ENCODE data around the gene C19orf85. TPM values are rescaled to one million over a fixed set of nuclear protein-coding genes. Genes with fewer than 3 reads are reported as not detected.
"Not testable (repeated sequence)": the region's sequence is repeated elsewhere in the genome, so short reads cannot be mapped to it uniquely, and the experiment has no call there.

C19orf85 gene
- not detected for total RNA-seq

DNA sequence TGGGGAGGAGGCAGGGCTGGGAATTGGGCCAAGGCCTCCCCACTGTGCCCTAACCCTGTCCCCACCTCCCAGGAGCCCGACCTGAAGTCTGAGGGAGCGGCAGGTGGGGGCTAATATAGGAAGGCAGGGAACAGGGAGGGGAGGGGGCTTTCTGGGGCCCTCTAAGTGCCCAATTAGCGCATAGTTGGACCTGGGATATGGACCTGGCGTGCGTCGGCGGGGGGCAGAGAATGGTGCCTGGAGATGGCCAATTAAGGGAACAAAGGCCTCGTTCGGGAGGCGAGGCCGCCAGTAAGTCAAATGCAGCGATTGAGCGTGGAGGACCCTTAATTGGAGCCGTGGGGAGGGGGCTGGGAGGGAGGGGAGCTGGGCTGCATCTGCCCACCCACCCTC is at the start of gene C19orf85:
TSS of gene C19orf85 (minus strand) at position 90 of the 393 bp plus-strand sequence. CDS start 197 bp downstream, outside the sequence.
- ChIA-PET POLR2A (no interaction called here), CTCF (no interaction called here)

DNA sequence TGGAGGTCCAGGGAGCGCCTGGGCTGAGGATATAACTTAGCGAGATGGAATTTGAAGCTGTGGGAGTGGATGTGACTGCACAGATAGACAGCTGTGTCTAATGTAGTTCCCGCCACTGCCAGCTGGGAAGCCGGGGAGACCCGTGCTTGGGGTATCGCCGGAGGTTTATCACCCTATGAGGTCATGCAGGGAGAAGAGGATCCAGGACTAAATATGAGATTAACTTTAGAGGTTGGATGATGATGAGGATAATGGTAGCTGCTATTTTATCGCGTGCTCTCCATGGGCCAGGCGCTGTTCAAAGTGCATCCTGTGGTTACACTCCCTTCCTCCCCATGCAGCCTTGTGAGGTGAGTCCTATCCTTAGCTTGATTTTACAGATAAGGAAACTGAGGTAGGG is 43.6 kb upstream of the C19orf85 start:
- POLR2A ChIA-PET, result interaction anchor here (0.6 kb wide), 1 partner anchor 40 kb away, joined by 3 read pairs; no protein-coding TSS in a partner anchor
- CTCF ChIA-PET, result interaction anchor here (1.5 kb wide), 1 partner anchor 125 kb away, joined by 4 read pairs; no protein-coding TSS in a partner anchor

DNA sequence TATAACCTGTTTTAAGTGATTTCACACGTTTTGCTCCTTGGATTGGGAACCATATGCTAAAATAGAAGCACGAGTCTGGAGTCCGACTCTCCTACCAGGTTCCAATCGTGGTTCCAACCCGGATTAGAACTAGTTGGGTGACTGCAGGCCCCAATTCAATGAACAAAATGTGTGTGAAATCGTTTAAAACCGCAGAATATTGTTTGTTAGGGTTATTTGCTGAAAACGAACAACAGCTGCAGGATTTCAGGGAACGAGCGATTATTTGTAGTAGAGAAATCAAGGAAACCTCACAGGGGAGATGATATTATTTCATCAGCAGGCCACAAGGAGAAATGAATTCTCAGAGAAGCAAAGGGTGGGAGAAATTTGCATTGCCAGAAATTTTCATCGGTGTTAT is 40.4 kb upstream of the C19orf85 start:
- ChIA-PET POLR2A (interaction anchor here (0.6 kb wide), 1 partner anchor 1026 kb away, joined by 6 read pairs; no protein-coding TSS in a partner anchor), CTCF (interaction anchor here (1.4 to 2.4 kb wide), 9 partner anchors 19 to 128 kb away, joined by 3 to 46 read pairs (median 10); partner anchors contain the start of genes NAT14, SSC5D, ZNF628 and ZNF865)

DNA sequence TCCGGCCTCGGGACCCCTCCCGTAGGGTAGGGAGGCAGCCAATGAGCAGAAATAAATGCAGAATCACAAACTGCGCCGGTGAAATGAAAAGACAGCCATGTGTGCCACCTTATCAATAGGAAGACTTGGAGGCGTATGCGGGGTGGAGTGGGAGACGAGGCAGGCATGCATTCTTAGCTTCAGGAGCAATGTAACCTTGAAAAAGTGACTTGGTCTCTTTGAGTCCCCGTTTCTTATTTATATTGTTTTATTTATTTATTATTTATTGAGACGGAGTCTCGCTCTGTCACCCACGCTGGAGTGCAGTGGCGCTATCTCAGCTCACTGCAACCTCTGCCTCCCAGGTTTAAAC is 39.7 kb upstream of the C19orf85 start:
- CTCF ChIA-PET, result interaction anchor here (0.6 to 2.4 kb wide), 37 partner anchors 9 to 1994 kb away, joined by 3 to 46 read pairs (median 5); partner anchors contain the start of genes FIZ1, ISOC2, NAT14 and PPP1R12C
- POLR2A ChIA-PET, result interaction anchor here (0.6 to 1.0 kb wide), 3 partner anchors 25 to 1025 kb away, joined by 4 to 6 read pairs (median 6); partner anchors contain the start of gene ZNF784

DNA sequence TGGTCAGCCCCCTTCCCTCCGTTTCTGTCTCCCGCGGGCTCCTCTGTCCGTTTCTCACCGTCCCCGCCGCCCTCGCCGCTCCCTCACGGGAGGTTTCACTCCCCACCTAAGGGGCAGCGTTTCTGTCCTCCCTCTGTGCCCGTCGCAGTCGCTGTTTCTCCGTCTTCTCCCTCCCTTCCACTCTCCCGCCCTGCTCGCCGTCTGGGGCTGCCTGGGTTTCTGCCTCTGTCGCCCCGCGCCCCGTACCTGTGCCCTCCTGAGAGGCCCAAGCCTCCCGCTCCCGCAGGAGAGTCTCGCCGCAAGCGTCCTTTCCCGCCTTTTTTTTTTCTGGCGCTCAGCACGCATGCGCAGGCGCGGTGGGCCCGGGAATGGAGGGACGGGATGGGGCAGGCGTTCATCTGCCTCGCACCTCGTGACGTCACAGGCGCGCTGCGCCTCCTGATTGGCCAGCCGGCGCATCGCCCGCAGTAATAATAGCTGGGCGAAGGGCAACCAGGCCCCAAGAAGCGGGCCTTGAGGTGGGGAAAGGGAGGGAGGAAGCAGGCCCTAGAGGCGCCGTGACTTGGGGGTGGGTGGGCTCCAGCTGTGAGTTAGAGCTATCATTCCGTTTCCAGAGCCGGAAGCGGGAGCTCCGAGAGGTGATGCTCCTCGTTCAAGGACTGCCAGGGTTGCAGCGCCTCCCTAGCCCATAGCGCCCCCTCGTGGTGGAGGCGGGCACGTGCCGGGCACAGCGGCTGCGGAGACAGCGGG is 39.1 kb upstream of the C19orf85 start:
- ChIA-PET CTCF (interaction anchor here (0.6 to 2.4 kb wide), 38 partner anchors 9 to 1994 kb away, joined by 3 to 46 read pairs (median 4); partner anchors contain the start of genes FIZ1, ISOC2, NAT14 and PPP1R12C), POLR2A (interaction anchor here (0.7 to 1.0 kb wide), 2 partner anchors 25 to 121 kb away, joined by 4 to 6 read pairs; partner anchors contain the start of gene ZNF784)

DNA sequence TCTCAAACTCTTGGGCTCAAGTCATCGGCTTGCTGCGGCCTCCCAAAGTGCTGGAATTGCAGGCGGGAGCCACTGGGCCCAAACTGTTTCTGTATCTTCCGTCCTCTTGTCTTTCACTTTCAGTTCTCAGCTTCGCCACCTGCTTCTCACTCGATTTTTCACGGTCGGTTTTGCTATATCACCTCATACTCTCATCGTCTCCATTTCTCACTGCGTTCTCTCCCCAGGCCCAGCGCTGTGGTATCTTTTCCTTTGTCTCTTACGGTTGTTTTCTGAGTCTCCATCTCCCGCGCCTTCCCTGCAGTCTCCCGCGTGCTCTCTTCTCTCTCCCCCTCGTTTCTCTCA is 38.6 kb upstream of the C19orf85 start:
- ChIA-PET POLR2A (interaction anchor here (1.0 kb wide), 1 partner anchor 121 kb away, joined by 6 read pairs; the partner anchor contains the start of gene ZNF784), CTCF (interaction anchor here (0.7 to 2.4 kb wide), 11 partner anchors 26 to 386 kb away, joined by 3 to 46 read pairs (median 5); partner anchors contain the start of genes ISOC2, PPP1R12C and ZNF628)

DNA sequence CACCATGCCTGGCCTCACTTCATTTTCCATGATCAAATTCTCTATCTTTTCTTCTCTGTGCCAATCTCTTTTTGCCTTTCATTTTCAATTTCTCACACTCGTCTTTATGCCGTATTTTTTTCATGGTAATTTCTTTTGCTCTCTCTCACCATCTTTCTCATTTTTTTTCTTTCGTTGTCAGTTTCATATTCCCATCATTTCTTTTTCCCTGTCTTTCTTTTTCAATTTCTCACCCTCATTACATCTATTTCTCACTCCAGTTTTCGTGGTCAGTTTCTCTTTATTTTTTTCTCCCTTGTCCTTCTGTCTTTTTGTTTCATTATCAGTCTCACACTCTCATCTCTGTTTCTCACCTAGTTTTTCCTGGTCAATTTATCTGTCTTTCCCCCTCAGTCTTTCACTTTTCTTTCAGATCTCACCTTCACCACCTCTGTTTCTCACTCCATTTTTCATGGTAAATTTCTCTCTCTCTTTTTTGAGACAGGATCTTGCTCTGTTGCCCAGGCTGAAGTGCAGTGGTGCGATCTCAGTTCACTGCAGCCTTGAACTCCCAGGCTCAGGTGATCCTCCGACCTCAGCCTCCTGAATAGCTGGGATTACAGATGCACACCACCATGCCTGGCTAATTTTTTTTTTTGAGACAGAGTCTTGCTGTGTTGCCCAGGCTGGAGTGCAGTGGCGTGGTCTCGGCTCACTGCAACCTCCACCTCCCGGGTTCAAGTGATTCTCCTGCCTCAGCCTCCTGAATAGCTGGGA is 37.8 kb upstream of the C19orf85 start:
- ChIA-PET CTCF (interaction anchor here (0.7 to 1.6 kb wide), 3 partner anchors 35 to 361 kb away, joined by 3 to 6 read pairs (median 3); no protein-coding TSS in a partner anchor), POLR2A (no interaction called here)

DNA sequence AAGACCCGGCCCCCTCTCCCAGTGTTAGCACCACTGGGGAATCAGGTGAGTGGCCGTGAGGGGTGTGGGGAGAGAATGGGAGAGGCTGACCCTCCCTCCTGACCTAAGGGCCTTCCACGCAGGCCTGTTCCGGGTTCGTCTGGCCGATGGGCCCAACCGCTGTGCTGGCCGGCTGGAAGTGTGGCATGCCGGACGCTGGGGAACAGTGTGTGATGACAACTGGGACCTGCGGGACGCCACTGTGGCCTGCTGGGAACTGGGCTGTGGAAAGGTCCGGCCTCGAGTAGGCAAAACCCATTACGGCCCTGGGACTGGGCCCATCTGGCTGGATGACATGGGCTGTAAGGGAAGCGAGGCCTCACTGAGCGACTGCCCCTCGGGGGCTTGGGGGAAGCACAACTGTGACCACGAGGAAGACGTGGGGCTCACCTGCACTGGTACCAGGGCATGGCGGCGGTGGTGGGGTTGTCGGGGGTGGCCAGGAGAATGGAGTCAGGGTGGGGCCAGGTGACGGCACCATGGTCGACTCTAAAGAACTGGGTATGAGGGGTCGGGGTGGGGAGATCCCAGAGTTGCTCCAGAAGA is 35.9 kb upstream of the C19orf85 start:
- POLR2A ChIA-PET, result no interaction called here
- CTCF ChIA-PET, result interaction anchor here (1.0 to 1.1 kb wide), 2 partner anchors 16 to 27 kb away, joined by 3 to 4 read pairs; no protein-coding TSS in a partner anchor

DNA sequence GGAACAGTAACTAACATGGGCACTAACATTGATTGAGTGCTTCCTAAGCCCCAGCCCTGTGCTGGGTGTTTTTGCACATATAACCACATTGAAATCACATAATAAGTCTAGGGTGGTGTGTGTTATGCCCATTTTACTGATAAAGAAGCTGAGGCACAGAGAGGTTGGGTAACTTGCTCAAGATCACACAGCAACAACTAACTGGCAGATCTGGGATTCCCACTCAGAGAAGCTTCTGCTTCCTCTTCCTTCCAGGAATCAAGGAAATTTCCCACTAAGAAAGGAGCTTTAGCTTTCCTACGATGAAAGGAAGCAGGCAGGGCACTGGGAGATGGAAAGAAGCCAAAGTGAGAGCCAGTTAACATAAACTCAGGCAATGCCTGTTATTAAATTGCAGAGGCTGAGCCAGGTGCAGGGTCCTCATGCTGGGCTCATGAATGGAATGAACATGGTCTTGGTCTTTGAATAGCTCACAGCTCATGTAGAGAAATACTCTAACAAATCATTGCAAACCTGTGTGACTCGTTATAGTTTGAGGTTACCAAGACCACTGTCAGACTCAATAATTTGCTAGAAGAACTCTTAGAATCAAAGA is 33.8 kb upstream of the C19orf85 start:
- POLR2A ChIA-PET, result no interaction called here
- CTCF ChIA-PET, result interaction anchor here (1.0 to 1.7 kb wide), 2 partner anchors 11 to 30 kb away, joined by 3 to 6 read pairs; no protein-coding TSS in a partner anchor

DNA sequence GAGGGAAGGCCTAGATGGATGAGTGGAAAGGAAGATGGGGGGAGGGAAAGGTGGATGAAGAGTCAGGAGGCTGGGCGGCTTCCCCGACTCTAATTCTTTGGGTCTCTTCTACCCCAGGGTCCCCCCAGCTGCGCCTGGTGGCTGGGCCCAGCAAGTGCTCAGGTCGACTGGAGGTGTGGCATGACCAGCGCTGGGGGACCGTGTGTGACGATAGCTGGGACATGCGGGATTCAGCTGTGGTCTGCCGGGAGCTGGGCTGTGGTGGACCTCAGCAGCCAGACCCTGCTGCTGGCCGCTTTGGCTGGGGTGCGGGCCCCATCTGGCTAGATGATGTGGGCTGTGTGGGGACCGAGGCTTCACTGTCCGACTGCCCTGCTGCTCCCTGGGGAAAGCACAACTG is 33.2 kb upstream of the C19orf85 start:
- CTCF ChIA-PET, result interaction anchor here (1.0 to 1.7 kb wide), 2 partner anchors 11 to 29 kb away, joined by 3 to 6 read pairs; no protein-coding TSS in a partner anchor
- POLR2A ChIA-PET, result no interaction called here

DNA sequence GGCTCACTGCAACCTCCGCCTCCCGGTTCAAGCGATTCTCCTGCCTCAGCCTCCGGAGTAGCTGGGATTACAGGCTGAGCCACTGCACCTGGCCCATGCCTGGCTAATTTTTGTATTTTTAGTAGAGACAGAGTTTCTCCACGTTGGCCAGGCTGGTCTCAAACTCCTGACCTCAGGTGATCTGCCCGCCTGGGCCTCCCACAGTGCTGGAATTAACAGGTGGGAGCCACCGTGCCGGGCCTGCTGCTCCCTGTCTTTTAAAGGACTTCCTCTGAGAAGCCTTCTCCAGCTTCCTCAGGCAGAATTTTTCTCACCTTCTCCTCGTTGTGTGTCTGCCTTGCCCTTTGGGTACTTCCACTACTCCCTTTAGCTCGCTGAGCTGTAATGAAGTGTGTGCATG is 32.3 kb upstream of the C19orf85 start:
- CTCF ChIA-PET, POLR2A ChIA-PET: not testable (repeated sequence)

DNA sequence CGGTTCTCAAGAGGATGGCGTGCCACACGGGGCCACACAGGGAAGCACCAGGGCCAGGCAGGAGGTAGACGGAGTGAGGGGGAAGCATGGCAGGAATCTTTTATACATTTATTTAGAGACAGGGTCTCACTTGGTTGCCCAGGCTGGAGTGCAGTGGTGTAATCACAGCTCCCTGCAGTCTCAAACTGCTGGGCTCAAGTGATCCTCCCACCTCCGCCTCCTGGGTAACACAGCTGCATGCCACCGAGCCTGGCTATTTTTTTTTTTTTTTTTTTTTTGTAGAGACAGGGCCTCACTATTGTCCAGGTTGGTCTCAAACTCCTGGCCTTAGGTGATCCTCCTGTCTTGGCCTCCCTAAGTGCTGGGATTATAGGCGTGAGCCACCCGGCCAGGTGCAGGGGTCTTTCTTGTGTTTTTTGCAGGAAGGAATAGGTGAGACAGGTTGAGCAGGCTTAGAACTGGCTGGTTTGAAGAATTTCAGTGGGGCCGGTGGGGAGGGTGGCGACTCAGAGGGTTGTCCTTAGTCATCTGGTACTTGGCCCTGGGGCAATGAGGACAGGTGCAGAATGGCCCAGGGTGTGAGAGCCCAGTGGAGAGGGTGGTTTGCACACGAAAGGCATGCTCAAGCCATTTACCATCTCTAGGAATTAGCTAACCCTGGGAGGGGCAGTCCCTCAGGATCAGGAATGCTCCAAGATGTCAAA is 31.2 kb upstream of the C19orf85 start:
- CTCF ChIA-PET, result interaction anchor here (1.6 kb wide), 1 partner anchor 19 kb away, joined by 5 read pairs; the partner anchor contains the start of gene ZNF628
- POLR2A ChIA-PET, result no interaction called here

DNA sequence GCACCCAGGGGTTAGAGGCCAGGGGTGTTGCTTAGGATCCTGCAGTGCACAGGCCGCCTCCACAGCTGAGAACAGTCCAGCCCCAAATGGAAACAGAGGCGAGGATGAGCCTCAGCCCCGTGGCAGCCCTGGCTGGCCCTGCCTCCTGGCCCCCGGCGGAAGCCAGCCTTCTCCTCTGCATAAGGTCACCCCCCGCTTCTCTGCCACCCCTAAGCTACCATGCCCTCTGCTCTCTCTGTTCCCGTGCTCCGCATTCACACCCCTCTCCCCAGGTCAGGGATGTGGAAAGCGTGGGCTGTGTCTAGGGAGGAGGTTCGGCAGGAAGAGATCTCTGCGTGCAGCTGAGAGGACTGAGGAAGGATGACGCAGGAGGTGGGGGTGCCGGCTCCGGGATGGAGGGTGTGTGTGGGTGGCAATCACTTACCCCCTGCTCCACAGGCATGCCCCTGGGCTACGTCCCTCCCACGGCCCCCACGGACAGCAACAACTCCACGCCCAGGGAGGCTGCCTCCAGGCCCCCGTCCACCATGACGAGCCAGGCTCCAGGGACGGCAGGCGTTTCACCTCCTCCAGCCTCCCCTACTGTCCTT is 29.7 kb upstream of the C19orf85 start:
- ChIA-PET POLR2A (interaction anchor here (0.7 kb wide), 1 partner anchor 17 kb away, joined by 3 read pairs; no protein-coding TSS in a partner anchor), CTCF (interaction anchor here (0.9 to 1.6 kb wide), 4 partner anchors 10 to 334 kb away, joined by 3 to 7 read pairs (median 4); partner anchors contain the start of gene ZNF628)

DNA sequence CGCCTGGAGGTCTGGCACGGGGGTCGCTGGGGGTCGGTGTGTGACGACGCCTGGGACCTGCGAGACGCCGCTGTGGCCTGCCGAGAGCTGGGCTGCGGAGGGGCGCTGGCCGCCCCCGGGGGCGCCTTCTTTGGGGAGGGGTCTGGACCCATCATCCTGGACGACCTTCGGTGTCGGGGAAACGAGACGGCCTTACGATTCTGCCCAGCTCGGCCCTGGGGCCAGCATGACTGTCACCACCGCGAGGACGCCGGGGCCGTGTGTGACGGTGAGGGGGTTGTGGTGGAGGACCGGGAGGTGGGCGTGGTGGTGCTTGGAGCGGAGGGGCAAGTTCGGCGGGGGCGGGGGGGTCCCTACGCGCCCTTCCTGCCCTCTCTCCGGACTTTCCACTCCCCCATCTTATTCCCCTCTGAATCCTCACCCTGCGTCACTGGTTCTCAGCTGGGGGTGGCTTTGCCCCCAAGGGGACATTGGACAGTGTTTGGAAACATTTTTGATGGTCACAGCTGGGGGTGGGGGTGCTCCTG is 29.2 kb upstream of the C19orf85 start:
- ChIA-PET CTCF (interaction anchor here (0.9 to 1.6 kb wide), 4 partner anchors 10 to 333 kb away, joined by 3 to 7 read pairs (median 4); partner anchors contain the start of gene ZNF628), POLR2A (no interaction called here)

DNA sequence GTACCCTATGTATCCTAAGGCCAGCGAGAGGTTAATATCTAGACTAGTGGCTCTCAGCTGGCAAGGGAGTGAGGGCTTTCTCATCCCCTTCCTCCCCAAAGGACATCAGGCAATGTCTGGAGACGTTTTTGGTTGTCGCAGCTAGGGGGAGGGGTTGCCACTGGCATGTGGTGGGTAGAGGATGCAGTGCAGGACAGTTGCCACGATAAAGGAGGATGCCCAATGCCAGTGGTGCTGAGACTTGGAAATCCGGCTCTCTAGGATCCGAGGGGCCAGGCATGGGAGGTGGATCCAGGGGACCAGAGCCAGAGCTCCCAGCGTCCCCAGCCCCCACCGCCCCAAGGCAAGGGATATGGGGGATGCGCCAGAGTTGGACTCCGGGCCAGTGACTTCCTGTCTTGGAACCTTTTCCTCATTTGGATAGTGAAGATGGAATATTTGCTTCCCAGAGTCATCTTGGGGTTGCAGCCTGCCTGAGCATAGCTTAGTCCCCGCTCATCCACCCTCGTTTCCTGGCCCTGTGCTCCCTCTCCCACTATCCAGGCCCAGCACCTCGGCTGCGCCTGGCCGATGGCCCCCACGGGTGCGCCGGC is 28.6 kb upstream of the C19orf85 start:
- POLR2A ChIA-PET, result no interaction called here
- CTCF ChIA-PET, result interaction anchor here (1.5 to 1.6 kb wide), 2 partner anchors 26 to 333 kb away, joined by 4 to 7 read pairs; no protein-coding TSS in a partner anchor

DNA sequence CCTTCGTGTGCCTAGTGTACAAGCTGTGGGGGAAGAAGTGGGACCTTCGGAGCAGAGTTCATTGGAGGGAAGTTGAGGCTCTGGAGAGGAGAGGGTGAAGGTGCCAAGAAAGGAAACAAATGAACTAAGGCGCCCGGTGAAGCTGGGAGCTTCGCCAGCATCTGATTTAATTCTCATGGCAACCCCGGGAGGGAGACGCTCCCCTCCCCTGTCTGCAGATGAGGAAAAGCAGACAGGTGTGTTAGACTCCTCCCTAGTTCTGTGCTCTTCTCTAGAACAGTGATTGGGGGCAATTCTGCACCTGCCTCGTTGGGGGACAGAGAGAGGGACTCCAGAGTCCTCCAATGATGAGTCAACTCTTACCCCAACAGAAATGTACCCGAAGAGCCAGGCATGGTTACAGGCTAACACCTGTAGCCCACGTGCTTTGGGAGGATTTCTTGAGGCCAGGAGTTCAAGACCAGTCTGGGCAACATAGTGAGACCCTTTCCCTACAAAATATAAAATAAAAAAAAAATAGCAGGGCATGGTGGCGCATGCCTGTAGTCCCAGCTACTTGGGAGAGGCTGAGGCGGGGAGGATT is 27.9 kb upstream of the C19orf85 start:
- CTCF ChIA-PET, result no interaction called here
- POLR2A ChIA-PET, result no interaction called here

Data from activated CD8-positive, alpha-beta memory T cell treated with anti-CD3 and anti-CD28 coated beads for 36 hours (primary cell).